ENCODE data around the gene SEC31B.

SEC31B gene

GRCh38 chr10:100529475-100530298 is 10.0 kb upstream of the SEC31B start, which contains the start of gene NDUFB8:
TSS of gene NDUFB8 (minus strand) at chr10:100529871. CDS start at chr10:100529851, 20 bp downstream.
- peak; percentile 4 for FAIRE-seq

GRCh38 chr10:100528921-100529474 is 9.3 kb upstream of the SEC31B start:
- FAIRE-seq (no peak), DNase-seq (ENCODE audit: low spot score) (no peak)

More at GRCh38 chr10:100529475-100530298, 10.0 kb upstream of the SEC31B start, which contains the start of gene NDUFB8:
- DNase-seq (ENCODE audit: low spot score), result peak; percentile 68

GRCh38 chr10:100528123-100528886 is 8.6 kb upstream of the SEC31B start:
- no peak for FAIRE-seq

GRCh38 chr10:100524638-100525037 is 5.0 kb upstream of the SEC31B start:
- DNase-seq (ENCODE audit: low spot score) (no peak), FAIRE-seq (no peak)

More at GRCh38 chr10:100528123-100528886, 8.6 kb upstream of the SEC31B start:
- DNase-seq (ENCODE audit: low spot score), result no peak

GRCh38 chr10:100524206-100524605 is 4.5 kb upstream of the SEC31B start:
- no peak for DNase-seq (ENCODE audit: low spot score)
- FAIRE-seq, result no peak

GRCh38 chr10:100522945-100523344 is 3.3 kb upstream of the SEC31B start:
- DNase-seq (ENCODE audit: low spot score) (no peak), FAIRE-seq (no peak)

GRCh38 chr10:100522107-100522801 is 2.6 kb upstream of the SEC31B start:
- no peak for FAIRE-seq
- DNase-seq (ENCODE audit: low spot score), result no peak

- DNase-seq (ENCODE audit: low spot score) (no peak), FAIRE-seq (no peak)
Observed at GRCh38 chr10:100520811-100521210, 1.1 kb upstream of the SEC31B start.

- DNase-seq (ENCODE audit: low spot score), result peak; percentile 50
Observed at GRCh38 chr10:100518761-100519241, 860 bp downstream of the SEC31B start.

GRCh38 chr10:100516847-100517246 is 2.8 kb downstream of the SEC31B start:
- DNase-seq (ENCODE audit: low spot score), result no peak
- no peak for FAIRE-seq

More at GRCh38 chr10:100518761-100519241, 860 bp downstream of the SEC31B start:
- FAIRE-seq, result peak; percentile 8

- no peak for FAIRE-seq
- no peak for DNase-seq (ENCODE audit: low spot score)
Observed at GRCh38 chr10:100515612-100516011, 4.0 kb downstream of the SEC31B start.

- no peak for FAIRE-seq
- DNase-seq (ENCODE audit: low spot score), result no peak
Observed at GRCh38 chr10:100510533-100511308, 8.9 kb downstream of the SEC31B start.

GRCh38 chr10:100509241-100509840 is 10.3 kb downstream of the SEC31B start:
- no peak for DNase-seq (ENCODE audit: low spot score)
- FAIRE-seq, result no peak

- DNase-seq (ENCODE audit: low spot score) (peak; percentile 38), FAIRE-seq (peak; percentile 12)
Observed at GRCh38 chr10:100508691-100509150, 10.9 kb downstream of the SEC31B start.

GRCh38 chr10:100508266-100508665 is 11.4 kb downstream of the SEC31B start:
- FAIRE-seq (no peak), DNase-seq (ENCODE audit: low spot score) (no peak)

GRCh38 chr10:100507357-100507732 is 12.3 kb downstream of the SEC31B start:
- DNase-seq (ENCODE audit: low spot score) (no peak), FAIRE-seq (no peak)

GRCh38 chr10:100506596-100507356 is 12.9 kb downstream of the SEC31B start:
- DNase-seq (ENCODE audit: low spot score), result peak; percentile 83
- FAIRE-seq, result peak; percentile 89

- DNase-seq (ENCODE audit: low spot score) (no peak), FAIRE-seq (no peak)
Observed at GRCh38 chr10:100505164-100505563, 14.5 kb downstream of the SEC31B start.

- no peak for FAIRE-seq
- DNase-seq (ENCODE audit: low spot score), result no peak
Observed at GRCh38 chr10:100504096-100504495, 15.6 kb downstream of the SEC31B start.
